Adipocyte (in vitro differentiated cells): ENCODE data around the gene HJV.

Experiments
- DNase-seq: peaks from one replicate; pipeline ENCODE4 v3.0.0-alpha.2; 2015; ENCODE audit warnings: low read depth
- H3K27me3 ChIP-seq: replicated peaks from 2 replicates; pipeline ENCODE4 v1.7.0; 2013; ENCODE audit warnings: mild to moderate bottlenecking, low read length, moderate library complexity; ENCODE audit not compliant: control insufficient read depth, insufficient read depth
- H3K36me3 ChIP-seq: 2 replicates; pipeline ENCODE4 v1.7.0; 2013; ENCODE audit warnings: low read length, mild to moderate bottlenecking, moderate library complexity; ENCODE audit not compliant: control insufficient read depth, insufficient read depth, severe bottlenecking
- H3K4me1 ChIP-seq: 2 replicates; pipeline ENCODE4 v1.7.0; 2013; ENCODE audit warnings: mild to moderate bottlenecking, low read length, moderate library complexity; ENCODE audit not compliant: control insufficient read depth, insufficient read depth
- H3K4me3 ChIP-seq: 2 replicates; pipeline ENCODE4 v1.7.0; 2013; ENCODE audit warnings: mild to moderate bottlenecking, low read length, moderate library complexity
- H3K9ac ChIP-seq: 2 replicates; pipeline ENCODE4 v1.7.0; 2013; ENCODE audit warnings: mild to moderate bottlenecking, low read length, moderate library complexity
- H3K9me3 ChIP-seq: 2 replicates; pipeline ENCODE4 v1.7.0; 2013; ENCODE audit warnings: mild to moderate bottlenecking, low read length, moderate library complexity; ENCODE audit not compliant: control insufficient read depth

The HJV gene

DNA sequence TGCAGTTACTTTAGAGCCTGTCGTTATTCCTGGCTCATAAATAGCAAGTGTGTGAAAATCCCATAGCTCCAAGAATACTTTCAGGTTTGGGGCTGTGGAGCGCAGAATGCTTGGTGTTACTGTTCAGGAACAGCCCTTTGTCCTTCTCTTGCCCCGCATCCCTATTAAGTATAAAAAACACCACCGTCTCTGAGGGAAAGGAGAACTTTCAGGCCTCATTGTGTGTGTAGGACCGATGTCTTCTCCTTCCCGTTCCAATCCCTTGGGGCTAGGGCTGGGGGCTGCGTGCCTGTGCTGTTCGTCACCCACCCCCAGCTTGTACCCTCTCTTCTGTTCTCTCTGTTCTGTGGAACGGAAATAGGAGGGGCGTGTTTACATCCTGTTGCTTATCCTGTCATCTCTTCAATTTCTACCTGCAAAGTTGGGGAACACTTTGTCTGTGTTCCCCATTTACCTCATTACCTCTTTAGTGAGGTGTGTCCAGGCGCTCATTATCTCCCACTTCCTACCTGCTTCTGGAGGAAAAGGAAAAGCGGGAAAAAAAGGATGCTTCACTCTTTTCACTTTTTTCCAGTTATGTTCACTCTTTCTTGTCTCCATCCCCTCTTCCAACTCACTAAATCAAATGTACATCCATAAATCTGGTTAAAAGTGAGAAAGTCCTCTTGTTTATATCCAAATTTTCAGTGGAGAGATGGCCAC lies 24.4 kb downstream of the HJV start:
- Histone ChIP-seq H3K4me3 (peak overlapping the region; percentile 89), H3K27me3 (no peaks in the 10 kb centered on the region), H3K9ac (peak overlapping the region; percentile 95), H3K9me3 (no peaks in the 10 kb centered on the region), H3K36me3 (peaks cover 31% of the 10 kb centered on the region), H3K4me1 (peaks cover 60% of the 10 kb centered on the region)
- DNase-seq = peak; percentile 48

DNA sequence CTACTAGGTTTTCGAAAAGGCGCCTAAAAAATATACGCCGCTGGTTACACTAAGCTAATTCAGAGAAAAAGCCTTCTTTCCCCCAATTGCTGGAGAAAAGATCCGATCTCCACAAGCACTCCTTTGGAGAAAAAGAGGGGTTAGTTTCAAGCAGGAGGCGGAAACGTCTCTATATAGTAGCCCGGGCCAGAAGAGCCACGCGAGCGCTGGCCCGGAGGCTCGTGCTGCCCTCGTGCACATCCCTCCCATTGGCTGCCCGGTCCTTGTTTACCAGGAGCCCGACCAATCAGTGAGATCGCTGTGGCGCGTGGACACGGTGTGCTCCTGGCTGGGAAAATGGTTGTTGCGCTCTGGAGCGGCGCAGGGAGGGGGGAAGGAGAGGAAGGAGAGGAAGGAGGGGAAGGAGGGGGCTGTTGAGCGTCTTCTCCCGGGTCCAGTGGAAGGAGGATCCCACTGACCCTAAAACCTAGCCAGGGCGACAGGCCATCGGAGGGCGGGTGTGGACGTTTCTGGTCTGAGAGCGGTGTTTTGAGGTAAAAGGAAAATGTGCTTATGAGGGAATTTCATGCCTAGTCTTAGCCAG lies 25.0 kb downstream of the HJV start, which contains the start of gene TXNIP:
Gene TXNIP (minus strand): TSS at position 147 of the 583 bp plus-strand sequence. CDS start 313 bp downstream, outside the sequence.
- Histone ChIP-seq H3K4me1 (peaks cover 60% of the 10 kb centered on the region), H3K9ac (peak within 1 kb of the TSS; percentile 95)
- peak; percentile 100 for DNase-seq

GRCh38 chr1:145995964-145996432 lies 25.5 kb downstream of the HJV start:
- no peak for DNase-seq
- Histone ChIP-seq H3K9me3 (no peaks in the 10 kb centered on the region), H3K27me3 (no peaks in the 10 kb centered on the region), H3K4me3 (peak overlapping the region; percentile 89), H3K36me3 (peaks cover 35% of the 10 kb centered on the region), H3K4me1 (peaks cover 58% of the 10 kb centered on the region), H3K9ac (peak overlapping the region; percentile 95)

More for the DNA sequence above, 25.0 kb downstream of the HJV start, which contains the start of gene TXNIP:
- peaks cover 35% of the 10 kb centered on the region for H3K36me3 ChIP-seq
- no peaks in the 10 kb centered on the region for H3K27me3 ChIP-seq
- no peaks in the 10 kb centered on the region for H3K9me3 ChIP-seq
- peak within 1 kb of the TSS; percentile 89 for H3K4me3 ChIP-seq

DNA sequence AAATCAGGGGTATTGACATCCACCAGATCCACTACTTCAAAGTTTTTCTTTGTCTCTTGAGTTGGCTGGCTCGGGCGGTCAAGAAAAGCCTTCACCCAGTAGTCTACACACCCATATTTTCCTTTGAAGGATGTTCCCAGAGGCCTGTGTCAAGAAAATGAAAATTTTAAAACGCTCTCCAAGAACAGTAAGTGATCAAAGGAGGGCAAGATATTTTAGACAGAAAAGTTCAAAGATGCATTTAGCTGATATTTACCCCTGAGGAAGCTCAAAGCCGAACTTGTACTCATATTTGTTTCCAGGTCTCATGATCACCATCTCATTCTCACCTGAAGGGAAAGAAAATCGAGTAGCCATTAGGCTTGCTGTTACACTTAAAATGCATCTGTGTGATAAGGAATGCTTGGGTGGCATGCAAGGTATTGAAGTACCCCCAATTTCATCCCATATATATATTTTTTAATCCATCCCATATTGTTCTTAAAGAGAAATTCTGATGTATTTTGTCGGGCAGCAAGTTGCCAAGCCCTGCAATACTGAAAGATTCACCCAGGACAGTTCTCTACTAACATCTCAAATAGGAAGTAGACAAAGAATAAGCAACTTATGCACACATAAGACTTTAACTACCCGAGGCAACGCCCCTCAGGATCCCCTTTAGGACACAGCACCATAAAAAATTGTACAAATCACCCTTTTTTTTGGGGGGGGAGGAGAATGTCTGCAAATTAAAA lies 26.2 kb downstream of the HJV start:
- no peaks in the 10 kb centered on the region for H3K27me3 ChIP-seq
- peaks cover 35% of the 10 kb centered on the region for H3K36me3 ChIP-seq
- H3K9me3 ChIP-seq = no peaks in the 10 kb centered on the region
- H3K9ac ChIP-seq = peak overlapping the region; percentile 95
- H3K4me3 ChIP-seq = peak overlapping the region; percentile 89
- peaks cover 62% of the 10 kb centered on the region for H3K4me1 ChIP-seq
- DNase-seq = no peak

DNA sequence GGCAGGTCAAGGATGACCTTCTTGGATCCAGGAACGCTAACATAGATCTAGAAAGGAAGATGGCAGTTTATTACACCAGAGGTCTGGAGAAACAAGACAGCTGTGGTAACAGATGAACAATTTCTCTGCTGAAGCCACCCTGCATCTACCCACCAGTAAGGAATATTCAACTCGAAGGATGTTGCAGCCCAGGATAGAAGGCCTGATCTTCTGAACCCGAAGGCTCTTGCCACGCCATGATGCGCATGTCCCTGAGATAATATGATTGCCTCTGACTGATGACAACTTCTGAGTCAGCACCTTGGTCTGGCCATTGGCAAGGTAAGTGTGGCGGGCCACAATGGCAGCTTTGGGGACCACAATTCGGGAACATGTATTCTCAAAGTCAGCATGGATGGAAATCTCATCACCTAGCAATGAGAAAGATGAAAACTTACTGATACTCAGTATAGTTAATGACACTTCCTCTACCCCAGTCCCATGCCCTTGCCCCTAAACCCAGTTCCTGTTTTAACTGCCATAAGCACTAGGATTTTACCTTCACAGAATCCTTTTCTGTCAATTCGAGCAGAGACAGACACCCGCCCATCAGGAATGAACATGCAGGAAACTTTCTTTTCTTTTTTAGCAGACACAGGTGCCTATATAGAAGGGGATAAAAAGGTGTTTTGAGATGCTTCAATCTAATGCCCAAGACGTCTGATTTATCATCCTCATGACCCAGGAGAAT lies 27.0 kb downstream of the HJV start:
- Histone ChIP-seq H3K4me3 (peak overlapping the region; percentile 89), H3K9me3 (no peaks in the 10 kb centered on the region), H3K9ac (peak overlapping the region; percentile 95), H3K36me3 (peaks cover 35% of the 10 kb centered on the region), H3K27me3 (no peaks in the 10 kb centered on the region), H3K4me1 (peaks cover 58% of the 10 kb centered on the region)
- no peak for DNase-seq

DNA sequence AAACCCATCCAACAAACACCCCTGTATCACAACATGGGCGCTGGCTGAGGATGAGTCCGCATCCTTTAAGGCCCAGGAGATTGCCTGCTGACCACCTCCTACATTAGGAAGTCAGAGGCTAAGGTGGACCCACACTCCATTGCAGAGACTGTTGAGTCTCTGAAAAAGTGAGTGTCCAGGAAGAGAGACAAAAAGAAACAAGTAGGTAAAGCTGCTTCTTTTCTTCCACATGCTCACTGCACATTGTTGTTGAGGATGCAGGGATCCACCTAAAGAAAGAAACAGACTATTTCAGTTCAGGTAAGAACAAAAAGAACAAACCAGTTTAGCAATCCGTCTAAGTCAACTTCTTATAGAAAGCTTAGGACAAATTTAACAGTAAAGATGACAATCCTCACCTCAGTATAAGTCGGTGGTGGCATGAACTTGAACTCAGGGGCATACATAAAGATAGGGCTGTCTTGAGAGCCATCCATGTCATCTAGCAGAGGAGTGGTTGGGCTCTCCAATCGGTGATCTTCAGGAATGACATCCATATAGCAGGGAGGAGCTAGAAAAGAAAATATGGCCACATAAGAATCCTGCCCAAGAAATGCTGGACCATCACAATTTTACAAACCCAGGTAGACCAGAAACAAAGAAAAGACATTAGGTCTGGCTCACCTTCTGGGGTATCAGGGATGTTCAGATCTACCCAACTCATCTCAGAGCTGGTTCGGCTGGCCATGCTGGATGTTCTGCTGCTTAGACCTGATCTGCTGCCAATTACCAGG lies 27.7 kb downstream of the HJV start:
- Histone ChIP-seq H3K9ac (peak overlapping the region; percentile 95), H3K4me1 (peaks cover 51% of the 10 kb centered on the region), H3K9me3 (no peaks in the 10 kb centered on the region), H3K4me3 (peak overlapping the region; percentile 89), H3K27me3 (no peaks in the 10 kb centered on the region), H3K36me3 (peaks cover 35% of the 10 kb centered on the region)
- no peak for DNase-seq

DNA sequence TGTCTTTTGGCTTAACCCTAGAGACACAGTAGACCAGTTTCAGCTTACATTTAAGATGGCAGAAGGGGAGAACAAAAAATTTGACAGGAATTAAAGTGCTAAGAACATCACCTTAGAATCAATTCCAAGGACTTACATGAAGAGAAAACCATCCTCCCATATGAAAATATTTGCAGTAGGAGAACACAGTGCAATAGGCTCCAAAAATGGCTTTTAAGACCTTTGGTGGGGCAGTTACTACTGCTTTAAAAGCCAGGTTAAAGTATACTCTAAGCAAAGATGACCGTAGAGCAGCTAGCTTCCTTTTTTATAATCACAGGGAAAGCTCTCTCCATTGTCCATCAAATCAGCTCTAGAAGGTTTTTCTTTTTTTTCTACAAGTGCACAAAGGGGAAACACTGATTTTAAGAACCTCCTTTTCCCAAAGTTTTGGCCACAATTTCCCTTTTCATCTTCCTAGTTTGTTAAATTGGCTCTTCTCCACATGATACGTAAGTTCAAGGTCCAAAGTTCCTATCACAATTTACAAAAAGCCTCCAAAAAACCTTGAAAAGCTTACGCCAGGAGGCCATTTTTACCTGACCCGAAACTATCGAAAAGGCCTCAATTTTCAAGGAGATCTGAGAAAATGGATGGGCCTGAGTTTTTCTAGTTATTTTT lies 28.4 kb downstream of the HJV start:
- Histone ChIP-seq H3K9me3 (no peaks in the 10 kb centered on the region), H3K4me3 (peak overlapping the region; percentile 89), H3K4me1 (peaks cover 44% of the 10 kb centered on the region), H3K9ac (peak overlapping the region; percentile 95), H3K27me3 (no peaks in the 10 kb centered on the region), H3K36me3 (peaks cover 35% of the 10 kb centered on the region)
- DNase-seq = no peak

DNA sequence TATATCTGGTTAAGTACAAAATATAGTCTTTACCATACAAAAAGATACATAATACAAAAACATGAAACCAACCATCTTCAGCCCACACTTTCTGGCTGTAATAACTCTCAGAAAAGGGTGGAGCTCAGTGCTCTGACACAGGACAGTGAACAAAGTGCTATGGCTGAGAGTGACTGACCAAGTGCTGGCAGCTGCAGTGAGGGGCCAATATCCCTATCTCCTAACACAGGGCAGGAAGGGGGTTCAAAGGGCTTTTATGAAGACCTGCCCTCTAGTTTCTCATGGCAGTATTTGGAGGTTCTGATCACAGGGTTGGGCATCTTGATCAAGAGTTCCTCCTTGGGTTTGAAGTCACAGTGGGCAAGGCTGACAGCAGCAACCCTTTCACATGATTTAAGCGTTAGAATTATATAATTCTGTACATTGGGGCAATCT lies 29.0 kb downstream of the HJV start:
- Histone ChIP-seq H3K9ac (peak overlapping the region; percentile 95), H3K9me3 (no peaks in the 10 kb centered on the region), H3K4me1 (peaks cover 38% of the 10 kb centered on the region), H3K36me3 (peaks cover 35% of the 10 kb centered on the region), H3K4me3 (peak overlapping the region; percentile 89), H3K27me3 (no peaks in the 10 kb centered on the region)
- DNase-seq = no peak

DNA sequence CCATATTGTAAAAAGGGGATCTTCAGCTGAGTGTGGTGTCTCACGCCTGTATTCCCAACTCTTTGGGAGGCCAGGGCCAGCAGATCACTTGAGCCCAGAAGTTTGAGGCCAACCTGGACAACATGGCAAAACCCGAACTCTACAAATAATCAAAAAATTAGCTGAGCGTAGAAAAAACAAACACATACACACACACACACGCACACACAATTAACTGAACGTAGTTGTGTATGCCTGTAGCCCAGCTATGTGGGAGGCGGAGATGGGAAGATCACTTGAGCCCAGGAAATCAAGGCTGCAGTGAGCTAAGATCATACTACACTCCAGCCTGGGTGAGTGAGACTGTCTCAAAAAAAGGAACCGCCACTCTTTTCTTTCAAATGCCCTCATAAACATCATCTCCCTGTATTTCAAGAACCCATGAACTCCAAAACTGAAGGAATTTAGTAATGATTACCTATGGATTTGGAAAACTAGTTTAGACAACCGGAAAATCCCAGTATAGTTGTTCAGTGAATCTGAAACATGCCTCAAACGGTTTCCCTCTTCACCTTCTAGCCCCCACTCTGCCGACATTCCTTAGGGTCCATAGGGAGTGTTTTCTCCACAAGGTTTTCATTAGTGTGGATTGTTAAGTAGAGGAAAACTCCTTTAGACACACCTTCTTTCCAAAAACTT lies 29.7 kb downstream of the HJV start:
- H3K9ac ChIP-seq = peak overlapping the region; percentile 95
- peaks cover 35% of the 10 kb centered on the region for H3K36me3 ChIP-seq
- peak; percentile 56 for DNase-seq
- peaks cover 33% of the 10 kb centered on the region for H3K4me1 ChIP-seq
- H3K4me3 ChIP-seq = peak overlapping the region; percentile 89
- no peaks in the 10 kb centered on the region for H3K9me3 ChIP-seq
- H3K27me3 ChIP-seq = no peaks in the 10 kb centered on the region
